Measurements from ENCODE around the gene MYO18B.
"Not testable (repeated sequence)": the region's sequence is repeated elsewhere in the genome, so short reads cannot be mapped to it uniquely, and the experiment has no call there.

Gene MYO18B

DNA sequence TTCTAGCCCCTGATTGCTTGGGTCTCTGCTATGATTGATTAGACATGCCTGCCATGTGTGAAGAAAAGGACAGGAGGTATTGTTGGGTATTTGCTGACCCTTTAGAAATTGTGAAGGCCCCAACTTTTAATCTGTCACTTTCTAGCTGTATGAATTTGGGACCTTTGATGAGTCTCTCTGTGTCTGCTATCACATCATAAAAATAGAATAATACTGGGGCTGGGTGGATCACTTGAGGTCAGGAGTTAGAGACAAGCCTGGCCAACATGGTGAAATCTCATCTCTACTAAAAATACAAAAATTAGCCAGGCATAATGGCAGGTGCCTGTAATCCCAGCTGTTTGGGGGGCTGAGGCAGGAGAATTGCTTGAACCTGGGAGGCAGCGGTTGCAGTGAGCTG is 242.9 kb downstream of the MYO18B start:
- not testable (repeated sequence) for DNase-seq (ENCODE audit: low read depth in 2 of 2)

DNA sequence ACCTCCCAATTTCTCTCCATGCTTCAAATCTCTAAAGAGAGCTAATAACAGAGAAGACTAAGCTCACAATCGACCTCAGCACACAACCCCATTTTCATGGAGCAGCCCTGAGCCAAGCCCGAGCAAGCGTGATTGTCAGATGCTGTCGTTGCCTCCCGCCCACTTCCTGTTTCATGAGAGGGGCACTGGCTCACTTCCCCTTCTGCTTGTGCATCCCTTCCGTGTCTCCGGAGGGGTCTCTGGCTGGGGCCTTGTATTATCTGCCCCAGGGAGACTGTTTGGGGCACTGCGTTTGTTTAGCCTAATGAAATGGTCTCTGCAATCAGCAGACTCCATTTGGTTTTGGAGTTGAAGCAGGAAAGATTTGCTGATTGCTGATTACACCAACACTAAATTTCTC is 246.0 kb downstream of the MYO18B start:
- no peak for DNase-seq (ENCODE audit: low read depth in 2 of 2)

DNA sequence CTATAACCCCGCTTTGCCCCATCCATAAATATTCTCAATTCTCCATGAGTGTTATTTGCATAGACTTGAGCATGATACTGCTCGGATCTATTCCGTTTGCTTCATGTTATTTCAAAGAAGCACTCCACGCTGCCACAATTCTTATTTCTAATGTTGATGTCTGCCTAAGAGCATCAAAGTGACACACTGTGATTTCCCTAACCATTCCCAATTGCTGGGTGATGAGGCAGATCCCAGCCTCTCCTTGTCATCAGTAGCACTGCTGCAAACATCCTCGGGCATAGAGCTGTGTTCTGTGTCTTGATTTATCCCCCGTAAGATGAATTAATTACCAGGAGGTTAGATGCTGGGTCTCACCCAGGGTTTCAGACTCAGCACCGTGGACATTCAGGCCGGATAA is 249.0 kb downstream of the MYO18B start:
- DNase-seq (ENCODE audit: low read depth in 2 of 2), result no peak

DNA sequence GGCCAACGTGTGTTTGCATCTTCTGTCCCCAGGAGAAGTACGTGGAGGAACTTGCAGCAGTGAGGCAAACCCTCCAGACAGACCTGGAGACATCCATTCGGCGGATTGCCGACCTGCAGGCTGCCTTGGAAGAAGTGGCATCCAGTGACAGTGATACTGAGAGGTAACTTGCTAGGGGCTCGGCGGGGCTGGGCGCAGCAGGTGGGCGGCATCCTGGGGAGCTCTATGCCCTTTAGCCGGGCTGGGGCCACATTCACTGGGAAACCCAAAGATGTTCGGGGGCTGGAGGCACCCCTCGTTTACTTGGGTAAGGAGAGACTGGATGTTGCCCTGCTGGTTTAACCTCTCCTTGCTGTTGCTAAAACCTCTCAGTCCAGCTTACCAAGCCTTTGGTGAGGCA is 250.3 kb downstream of the MYO18B start:
- no peak for DNase-seq (ENCODE audit: low read depth in 2 of 2)

DNA sequence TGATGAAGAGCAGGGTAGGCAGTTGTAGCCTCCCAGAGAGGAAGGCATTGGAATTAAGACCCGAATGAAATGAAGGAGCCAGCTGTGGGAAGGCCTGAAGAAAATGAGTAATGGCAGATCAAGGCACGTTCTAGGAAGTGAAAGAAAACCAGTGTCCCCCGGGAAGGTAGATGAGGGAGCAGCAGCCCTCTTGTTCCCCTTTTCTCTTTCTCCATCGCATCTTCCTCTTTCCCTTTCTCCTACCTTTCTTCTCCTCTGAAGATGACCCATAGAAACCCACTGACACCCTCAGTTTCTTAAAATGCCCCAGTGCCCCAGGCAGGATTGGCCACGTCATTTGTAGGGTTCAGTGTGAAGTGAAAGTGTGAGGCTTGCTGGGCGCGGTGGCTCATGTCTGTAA is 254.7 kb downstream of the MYO18B start:
- no peak for DNase-seq (ENCODE audit: low read depth in 2 of 2)

DNA sequence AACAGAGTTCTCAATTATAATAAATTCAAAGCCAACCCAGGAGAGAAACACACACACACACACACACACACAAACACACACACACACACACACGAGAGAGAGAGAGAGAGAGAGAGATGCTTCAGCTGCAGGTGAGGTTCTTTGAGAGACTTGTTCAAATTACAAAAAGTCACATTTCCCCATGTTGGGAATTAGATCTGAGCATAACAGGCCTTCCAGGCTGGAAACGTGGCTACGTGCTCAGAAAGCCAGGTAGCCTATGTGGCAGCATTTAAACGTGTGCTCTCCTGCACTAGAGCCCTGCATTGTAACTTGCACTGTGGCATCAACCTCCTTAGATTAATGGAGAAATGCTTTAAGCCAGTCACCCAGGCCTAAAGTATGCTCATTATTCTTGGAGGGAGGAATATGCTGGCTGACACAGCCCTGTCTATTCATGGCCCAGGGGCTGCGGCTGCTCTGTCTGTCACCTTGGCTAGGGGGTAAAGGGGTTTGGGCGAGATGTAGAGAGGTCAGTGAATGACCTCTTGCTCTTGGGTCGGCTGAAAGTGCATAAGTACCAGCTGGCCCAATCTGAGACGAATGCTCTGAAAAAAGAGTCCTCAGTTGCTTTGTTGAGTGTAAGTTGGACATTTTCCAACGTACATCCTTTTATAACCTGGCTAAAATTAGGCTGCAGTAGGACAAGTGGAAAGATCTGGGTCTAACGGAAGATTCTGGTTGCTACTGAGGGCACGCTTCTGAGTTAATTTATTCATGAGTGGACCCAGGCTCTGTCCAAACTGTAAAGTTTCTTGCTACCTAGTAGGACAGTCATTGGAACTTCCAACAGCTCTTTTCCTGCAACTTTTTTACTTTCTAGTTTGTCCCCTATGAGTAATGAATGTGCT is 256.1 kb downstream of the MYO18B start:
- DNase-seq (ENCODE audit: low read depth in 2 of 2), result no peak

DNA sequence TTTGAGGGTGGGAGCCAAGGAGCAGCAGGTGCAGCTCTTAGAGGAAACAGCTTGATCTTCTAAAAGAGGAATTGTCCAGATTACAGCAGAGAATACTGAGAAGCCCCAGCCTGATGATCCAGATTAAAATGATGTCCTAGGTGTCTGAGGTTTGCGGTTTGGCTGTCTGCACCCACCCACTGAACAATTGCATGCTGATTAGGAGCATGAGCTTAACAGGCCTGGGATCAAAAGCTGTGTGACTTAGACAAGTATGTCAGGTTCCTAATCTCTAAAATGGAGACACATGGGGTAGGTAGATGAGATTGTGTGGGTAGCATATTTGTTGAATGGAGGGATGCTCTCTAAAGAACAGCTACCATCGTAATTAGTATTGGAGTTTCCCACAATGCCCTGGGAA is 260.5 kb downstream of the MYO18B start:
- no peak for DNase-seq (ENCODE audit: low read depth in 2 of 2)

DNA sequence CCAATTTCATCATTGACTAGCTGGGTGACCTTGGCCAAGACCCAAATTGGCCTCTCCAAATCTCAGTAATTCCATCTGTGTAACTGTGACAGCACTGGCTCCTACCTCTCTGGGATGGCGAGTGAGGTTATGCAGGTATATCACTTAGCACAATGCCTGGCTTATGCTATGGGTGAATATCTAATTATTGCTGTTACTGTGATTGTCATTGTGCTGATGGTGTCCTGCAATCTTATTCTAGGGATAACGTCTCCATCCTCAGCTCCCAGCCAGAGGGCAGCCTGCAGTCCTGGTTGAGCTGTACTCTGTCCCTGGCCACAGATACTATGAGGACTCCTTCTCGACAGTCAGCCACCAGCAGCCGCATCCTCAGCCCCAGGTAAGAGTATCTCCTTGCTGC is 262.5 kb downstream of the MYO18B start:
- no peak for DNase-seq (ENCODE audit: low read depth in 2 of 2)

DNA sequence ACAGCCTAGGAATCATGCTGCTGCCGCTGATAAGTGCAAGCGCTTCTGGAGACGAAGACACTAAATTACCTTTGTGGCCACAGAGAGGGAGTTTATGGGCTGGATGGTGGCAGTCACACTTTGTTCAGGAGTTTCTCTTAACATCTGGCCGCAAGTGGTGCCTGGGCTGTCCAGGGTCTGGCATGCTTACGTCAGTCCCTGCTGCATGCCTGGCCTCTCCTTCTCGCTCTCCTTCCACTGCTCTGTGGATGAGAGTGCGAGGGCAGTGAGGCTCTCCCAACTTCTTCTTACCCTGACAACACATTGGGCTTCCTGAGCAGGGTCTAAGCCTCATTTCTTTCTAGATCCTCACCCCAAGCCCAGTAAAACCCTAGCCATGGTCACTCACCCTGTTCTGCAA is 266.6 kb downstream of the MYO18B start:
- no peak for DNase-seq (ENCODE audit: low read depth in 2 of 2)

DNA sequence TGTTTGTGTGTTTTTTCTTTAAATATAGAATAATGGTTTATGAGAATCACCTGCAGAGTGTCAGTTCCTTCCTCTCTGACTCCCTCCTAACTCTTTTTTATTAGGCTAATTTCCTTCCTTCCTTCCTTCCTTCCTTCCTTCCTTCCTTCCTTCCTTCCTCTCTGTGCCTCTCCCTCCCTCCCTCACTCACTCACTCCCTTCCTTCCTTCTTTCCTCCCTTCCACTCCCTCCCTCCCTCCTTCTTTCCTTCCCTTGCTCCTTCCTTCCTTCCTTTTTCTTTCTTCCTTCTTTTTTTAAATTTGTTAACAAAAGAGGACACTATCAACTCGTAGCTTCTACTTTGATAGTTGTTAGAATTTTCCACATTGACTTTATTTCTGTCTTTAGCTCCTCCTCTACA is 274.9 kb downstream of the MYO18B start:
- DNase-seq (ENCODE audit: low read depth in 2 of 2), result no peak

DNA sequence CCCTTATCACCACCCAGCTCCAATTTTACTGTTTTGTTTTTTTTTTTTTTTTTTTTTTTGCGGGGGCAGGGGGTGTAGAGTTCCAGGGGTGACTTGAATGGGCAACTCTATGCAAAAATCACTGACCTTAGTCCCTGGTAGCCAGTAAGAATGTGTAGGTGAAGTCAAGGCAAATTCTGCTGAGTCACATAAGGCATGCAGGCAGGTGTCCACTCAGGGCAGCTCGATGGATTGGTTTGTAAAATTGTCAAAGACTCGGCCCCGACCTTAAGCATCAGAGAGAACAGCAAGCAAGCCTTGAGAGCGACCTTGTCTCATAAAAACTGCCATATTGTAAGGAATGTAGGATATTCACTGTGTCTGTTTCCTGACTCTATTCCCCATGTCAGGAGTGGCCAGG is 275.9 kb downstream of the MYO18B start:
- no peak for DNase-seq (ENCODE audit: low read depth in 2 of 2)

DNA sequence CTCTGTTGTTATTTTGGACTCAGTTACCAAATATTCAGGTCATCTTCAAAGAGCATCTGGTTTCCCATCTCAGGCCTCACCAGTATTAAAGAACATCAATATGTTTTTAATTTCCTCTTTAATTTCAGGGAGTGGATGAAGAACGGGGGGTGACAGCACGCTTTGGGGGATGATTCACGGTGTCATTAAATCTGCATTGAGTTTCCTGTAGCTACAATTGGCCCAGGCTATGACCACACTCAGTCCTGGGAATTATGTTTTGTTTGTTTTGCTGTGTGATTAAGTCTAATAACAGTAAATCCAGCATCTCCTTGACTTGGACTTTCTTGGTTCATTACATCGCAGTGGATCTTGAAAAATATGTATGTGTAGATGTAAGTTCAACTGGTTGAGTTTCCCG is 277.6 kb downstream of the MYO18B start:
- DNase-seq (ENCODE audit: low read depth in 2 of 2), result no peak

DNA sequence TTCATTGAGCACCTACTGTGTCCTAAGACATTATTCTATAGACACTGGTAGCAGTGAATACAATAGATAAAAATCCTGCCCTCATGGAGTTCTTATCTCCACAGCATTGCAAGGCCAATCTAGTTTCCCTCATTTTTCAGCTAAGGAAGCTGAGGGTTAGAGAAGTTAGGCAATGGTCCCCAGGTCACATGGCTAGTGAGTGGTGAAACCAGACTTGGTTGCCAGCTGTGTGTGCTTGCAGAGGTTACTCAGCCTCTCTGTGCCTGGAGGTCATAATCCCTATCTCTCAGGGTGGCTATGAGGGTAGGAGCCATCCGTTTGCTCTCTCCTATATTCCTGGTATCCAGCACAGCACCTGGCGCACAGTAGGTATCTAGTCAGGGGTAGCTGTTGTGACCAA is 279.5 kb downstream of the MYO18B start:
- no peak for DNase-seq (ENCODE audit: low read depth in 2 of 2)

DNA sequence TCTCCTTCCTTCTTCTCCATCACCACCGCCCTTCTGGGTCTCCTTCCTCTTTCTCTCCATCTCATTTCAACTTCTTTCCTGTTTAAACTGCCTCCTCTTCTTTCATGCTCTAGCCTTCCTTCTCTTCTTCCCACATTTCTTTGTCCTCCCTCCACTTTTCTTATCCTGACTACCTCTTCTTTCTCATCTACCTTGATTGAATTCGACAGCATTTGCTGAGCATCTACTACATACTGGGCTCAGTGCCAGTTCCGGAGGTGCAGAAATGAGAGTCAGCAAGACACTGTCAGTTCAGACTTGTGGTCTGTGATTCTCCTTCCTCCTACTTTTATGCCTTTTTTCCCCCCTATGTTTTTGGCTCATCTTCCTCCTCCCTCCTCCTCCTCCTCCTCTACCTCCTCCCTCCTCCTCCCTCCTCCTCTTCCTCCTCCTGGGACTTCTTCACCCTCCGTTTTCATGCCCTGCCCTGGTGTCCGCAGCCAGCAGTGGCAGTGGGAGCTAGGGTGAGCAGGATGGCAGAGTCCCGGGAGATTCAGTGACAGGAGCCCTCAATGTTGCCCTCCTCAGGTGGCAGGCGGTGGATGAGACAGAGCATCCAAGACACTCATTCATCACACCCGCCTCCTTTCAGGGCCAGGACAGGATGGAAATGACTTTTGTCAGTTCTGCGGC is 281.3 kb downstream of the MYO18B start:
- DNase-seq (ENCODE audit: low read depth in 2 of 2), result no peak

DNA sequence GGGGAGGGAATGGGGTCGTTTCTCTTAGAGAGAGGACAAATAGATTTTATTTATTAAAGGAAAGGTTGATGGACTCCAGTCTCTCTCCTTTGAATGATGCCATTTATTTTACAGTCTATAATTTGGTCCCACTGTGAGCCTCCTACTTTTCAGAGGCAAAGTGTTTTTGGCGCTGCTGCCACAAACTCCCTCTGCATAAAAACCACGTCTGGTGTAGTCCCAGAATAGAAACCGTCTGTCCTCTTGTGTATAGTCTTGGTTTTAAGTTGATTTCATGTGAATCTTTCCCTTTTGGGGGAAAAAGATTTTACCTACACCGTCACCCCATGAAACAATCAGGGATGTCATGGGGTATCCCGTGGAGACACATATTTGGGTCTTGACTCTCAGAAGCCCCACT is 283.6 kb downstream of the MYO18B start:
- DNase-seq (ENCODE audit: low read depth in 2 of 2), result no peak

DNA sequence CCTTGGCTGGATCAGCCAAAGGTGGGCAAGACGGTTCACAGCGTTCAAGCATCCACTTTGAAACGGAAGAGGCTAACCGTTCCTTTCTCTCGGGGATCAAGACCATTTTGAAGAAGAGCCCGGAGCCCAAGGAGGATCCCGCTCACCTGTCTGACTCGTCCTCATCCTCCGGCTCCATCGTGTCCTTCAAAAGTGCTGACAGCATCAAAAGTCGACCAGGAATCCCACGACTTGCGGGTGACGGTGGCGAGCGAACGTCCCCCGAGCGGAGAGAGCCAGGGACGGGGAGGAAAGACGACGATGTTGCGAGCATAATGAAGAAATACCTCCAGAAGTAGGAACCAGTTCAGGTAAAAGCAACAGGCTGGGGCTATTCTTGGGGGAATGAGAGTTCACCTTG is 285.4 kb downstream of the MYO18B start:
- no peak for DNase-seq (ENCODE audit: low read depth in 2 of 2)

DNA sequence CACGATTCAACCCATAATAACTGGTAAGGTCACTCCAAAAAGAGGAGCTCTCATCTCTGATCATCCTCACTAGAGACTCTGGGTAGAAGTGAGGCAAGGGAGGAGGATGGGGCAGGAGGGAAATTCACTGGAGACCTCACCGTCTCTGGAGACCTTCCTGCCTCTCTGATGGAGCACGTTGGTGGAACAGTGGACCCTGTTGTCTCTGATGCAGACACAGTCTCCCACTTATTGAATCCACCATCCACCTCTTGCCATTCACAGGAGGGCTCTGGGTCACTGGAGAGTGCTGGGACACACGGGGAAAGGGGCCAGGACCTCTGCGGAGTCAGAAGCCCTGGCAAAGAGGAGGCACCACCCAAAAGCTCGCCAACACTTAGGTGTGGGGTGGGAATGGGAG is 289.7 kb downstream of the MYO18B start:
- DNase-seq (ENCODE audit: low read depth in 2 of 2), result no peak

DNA sequence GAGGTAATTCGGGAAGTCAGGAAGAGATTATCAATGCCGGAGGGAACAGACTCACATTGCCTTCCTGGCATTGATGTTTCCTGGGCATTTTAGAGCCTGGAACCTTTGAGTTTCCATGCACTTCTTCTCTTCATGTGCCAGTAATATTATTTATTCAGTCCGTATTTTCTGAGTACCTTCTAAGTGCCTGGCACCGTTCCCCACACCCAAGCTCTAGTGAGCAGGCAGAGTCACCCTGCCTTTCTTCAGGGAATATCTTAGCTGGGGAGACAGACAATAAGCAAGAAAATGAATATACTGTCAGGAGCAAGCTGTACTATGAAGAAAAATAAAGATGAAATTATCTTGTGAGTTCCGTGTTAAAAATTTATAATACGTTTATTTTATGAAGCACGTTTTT is 291.1 kb downstream of the MYO18B start:
- DNase-seq (ENCODE audit: low read depth in 2 of 2), result no peak

DNA sequence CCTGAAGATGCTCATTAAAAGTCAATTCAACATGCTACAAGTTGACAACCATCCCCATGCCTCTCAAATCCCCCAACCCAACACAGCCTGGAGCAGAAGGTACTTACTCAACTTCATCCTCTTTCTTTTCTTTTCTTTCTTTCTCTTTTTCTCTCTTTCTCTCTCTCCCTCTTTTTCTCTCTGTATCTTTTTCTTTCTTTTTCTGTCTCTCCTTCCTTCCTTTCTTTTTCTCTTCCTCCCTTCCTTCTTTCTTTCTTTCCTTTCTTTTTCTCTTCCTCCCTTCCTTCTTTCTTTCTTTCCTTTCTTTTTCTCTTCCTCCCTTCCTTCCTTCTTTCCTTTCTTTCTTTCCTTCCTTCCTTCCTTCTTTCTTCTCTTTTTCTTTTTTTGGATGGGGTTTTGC is 291.6 kb downstream of the MYO18B start:
- DNase-seq (ENCODE audit: low read depth in 2 of 2), result no peak

DNA sequence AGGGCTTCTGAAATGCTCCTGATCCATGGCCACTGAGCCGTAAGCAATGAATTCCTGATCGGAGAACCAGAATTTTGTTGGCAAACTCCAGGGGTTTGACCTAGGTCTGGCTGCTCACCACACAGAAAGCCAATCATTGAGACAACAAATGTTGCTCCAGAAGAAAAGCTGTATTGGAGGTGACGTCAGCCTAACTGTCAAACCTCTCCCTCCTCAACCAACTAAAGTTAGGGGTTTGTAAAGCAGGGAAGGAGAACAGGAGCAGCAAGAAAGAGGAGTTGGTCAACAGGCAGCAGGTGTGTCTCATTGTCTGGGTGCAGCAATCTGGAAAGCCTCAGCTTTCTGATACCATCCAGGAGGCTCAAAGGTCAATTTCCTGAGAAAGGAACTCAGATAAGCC is 293.5 kb downstream of the MYO18B start:
- DNase-seq (ENCODE audit: low read depth in 2 of 2), result no peak

DNA sequence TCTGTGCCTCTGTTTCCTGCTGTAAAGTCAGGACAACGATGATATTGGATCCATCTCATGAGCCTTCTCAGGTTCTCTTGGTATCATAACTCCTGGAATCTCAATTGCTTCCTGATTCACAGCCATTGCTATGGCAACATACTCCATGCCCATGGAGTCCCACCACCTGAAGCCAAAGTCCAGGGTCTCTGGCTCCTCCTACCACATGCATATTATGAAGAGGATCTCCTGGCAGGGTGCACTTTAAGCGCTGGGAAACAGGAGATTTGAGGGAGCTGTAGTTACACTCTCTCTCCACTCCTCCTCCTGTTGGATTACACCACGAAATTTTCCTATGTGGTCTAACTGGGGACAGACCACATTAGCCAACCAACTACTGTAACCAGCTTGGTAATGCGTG is 296.4 kb downstream of the MYO18B start:
- DNase-seq (ENCODE audit: low read depth in 2 of 2), result no peak

DNA sequence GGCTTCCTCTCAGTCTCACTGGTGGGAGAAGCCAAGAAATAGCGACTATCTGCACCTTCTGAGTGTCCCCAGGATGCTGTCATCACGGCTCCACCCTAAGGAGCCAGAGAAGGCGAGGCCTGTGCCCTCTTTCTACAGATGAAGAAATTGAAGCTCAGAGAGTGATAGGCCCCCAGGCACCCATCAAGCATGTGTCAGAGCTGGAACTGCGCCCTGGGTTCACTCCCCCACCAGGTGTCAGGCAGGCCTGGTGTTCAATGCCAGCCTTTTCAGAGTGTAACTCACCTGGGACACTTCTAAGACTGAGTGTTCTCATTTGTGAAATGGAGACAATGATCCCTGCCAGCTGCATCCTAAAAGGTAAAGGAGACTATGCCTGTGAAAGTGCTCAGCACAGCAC is 299.9 kb downstream of the MYO18B start:
- no peak for DNase-seq (ENCODE audit: low read depth in 2 of 2)

DNA sequence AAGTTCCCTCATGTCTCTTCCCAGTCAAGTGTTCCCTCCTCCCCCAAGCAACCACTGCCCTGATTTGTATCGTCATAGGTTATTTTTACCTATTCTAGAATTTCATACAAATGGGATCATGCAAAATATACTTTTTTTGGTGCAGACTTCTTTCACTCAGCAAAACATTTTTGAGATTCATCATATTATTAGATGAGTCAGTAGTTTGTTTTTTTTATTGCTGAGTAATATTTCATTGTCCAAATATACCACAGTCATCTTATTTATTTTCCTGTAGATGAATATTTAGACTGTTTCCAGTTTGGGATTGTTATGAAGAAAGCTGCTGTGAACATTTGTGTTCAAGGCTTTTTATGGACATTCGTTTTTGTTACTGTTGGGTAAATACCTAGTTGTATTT is 301.0 kb downstream of the MYO18B start:
- DNase-seq (ENCODE audit: low read depth in 2 of 2), result no peak

DNA sequence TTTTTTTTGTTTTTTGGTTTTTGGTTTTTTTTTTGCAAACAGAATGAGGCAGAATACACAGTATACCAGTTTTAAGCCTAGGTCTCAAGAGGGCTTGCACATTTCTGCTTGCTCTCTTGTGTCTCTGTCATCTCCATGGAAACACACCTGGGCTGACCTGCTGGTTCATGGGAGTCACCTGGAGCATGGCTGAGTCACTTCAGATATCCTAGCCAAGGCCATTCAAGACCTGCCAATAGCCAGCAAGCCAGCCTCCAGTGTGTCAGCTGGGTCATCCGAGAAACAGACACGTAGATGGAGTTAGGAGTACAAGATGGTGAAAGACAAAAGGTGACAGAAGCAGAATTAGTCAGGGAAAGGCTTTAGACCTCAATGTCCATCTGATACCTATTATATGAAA is 303.1 kb downstream of the MYO18B start:
- DNase-seq (ENCODE audit: low read depth in 2 of 2), result no peak
